Uterus (tissue), 2 donors: ENCODE measurements around the gene ZGPAT.

Source experiments
- CTCF ChIP-seq, 4 experiments: fragments of 200-600 bp in 2 of 4; fragments of 450-650 bp in 2 of 4; sonication (generic) in 2 of 4; IDR thresholded peaks; one replicate each; pipeline ENCODE4 v1.5.1; 2016 to 2019; ENCODE audit warnings: antibody characterized with exemption in 4 of 4, mild to moderate bottlenecking in 2 of 4, moderate library complexity in 1 of 4
- POLR2A ChIP-seq, 2 donors: fragments of 450-650 bp; IDR thresholded peaks; one replicate each; pipeline ENCODE4 v1.6.1; 2016; ENCODE audit warnings: antibody characterized with exemption in 2 of 2, mild to moderate bottlenecking in 1 of 2, moderate library complexity in 1 of 2

DNA sequence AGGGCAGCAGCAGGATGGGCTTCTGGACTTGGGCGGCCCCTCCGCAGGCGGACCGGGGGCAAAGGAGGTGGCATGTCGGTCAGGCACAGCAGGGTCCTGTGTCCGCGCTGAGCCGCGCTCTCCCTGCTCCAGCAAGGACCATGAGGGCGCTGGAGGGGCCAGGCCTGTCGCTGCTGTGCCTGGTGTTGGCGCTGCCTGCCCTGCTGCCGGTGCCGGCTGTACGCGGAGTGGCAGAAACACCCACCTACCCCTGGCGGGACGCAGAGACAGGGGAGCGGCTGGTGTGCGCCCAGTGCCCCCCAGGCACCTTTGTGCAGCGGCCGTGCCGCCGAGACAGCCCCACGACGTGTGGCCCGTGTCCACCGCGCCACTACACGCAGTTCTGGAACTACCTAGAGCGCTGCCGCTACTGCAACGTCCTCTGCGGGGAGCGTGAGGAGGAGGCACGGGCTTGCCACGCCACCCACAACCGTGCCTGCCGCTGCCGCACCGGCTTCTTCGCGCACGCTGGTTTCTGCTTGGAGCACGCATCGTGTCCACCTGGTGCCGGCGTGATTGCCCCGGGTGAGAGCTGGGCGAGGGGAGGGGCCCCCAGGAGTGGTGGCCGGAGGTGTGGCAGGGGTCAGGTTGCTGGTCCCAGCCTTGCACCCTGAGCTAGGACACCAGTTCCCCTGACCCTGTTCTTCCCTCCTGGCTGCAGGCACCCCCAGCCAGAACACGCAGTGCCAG lies 11.0 kb upstream of the ZGPAT start, which contains the start of gene TNFRSF6B:
- TF ChIP-seq CTCF (IDR thresholded peaks at IDR 0.05) = no peak
- TF ChIP-seq POLR2A (IDR thresholded peaks at IDR 0.05) = no peak
